GM12878 (cell line): Measurements from ENCODE around the gene EYA2. TPM values are rescaled to one million over a fixed set of nuclear protein-coding genes. Genes with fewer than 3 reads are reported as not detected.

Experiments
- E2F8 ChIP-seq: fragments of 450-650 bp; IDR thresholded peaks from 2 replicates; pipeline ENCODE4 v1.6.1; 2018; ENCODE audit warnings: mild to moderate bottlenecking, low read depth, moderate library complexity; ENCODE audit not compliant: partially characterized antibody
- ETV6 ChIP-seq, 2 experiments: fragments of 450-650 bp in 1 of 2; IDR thresholded peaks in 1 of 2; conservative IDR thresholded peaks in 1 of 2; 2 replicates each; pipeline ENCODE4 v1.6.1; 2014; ENCODE audit warnings: antibody characterized with exemption in 1 of 2, borderline replicate concordance in 1 of 2, low read depth in 1 of 2, mild to moderate bottlenecking in 1 of 2, moderate library complexity in 1 of 2
- GABPA ChIP-seq: IDR thresholded peaks from 2 replicates; pipeline ENCODE4 v1.6.1; 2014; ENCODE audit warnings: antibody characterized with exemption, low read depth, mild to moderate bottlenecking, inconsistent platforms
- HSF1 ChIP-seq: fragments of 150-350 bp; IDR thresholded peaks from 2 replicates; pipeline ENCODE4 v1.6.1; 2014; ENCODE audit warnings: mild to moderate bottlenecking, low read depth, low read length
- IRF5 ChIP-seq: fragments of 450-650 bp; IDR thresholded peaks from 2 replicates; pipeline ENCODE4 v1.6.1; 2017; ENCODE audit warnings: borderline replicate concordance
- MEF2A ChIP-seq: IDR thresholded peaks from 2 replicates; pipeline ENCODE4 v1.6.1; 2011; ENCODE audit warnings: low read depth, mild to moderate bottlenecking, low read length, moderate library complexity; ENCODE audit not compliant: insufficient read depth
- MYC ChIP-seq: IDR thresholded peaks from 2 replicates; pipeline ENCODE4 v1.6.1; 2011; ENCODE audit warnings: mild to moderate bottlenecking, low read length, moderate library complexity, inconsistent platforms; ENCODE audit not compliant: insufficient read depth, insufficient replicate concordance, insufficient read length, severe bottlenecking
- NBN ChIP-seq: fragments of 450-650 bp; IDR thresholded peaks from 2 replicates; pipeline ENCODE4 v1.6.1; 2016
- STAT1 ChIP-seq: fragments of 450-650 bp; conservative IDR thresholded peaks from 2 replicates; pipeline ENCODE4 v1.6.1; 2014; ENCODE audit warnings: antibody characterized with exemption, mild to moderate bottlenecking
- TBL1XR1 ChIP-seq: IDR thresholded peaks from 2 replicates; pipeline ENCODE4 v1.6.1; 2012; ENCODE audit warnings: low read depth, low read length, improper control_type of control experiment
- ZNF384 ChIP-seq: IDR thresholded peaks from 2 replicates; pipeline ENCODE4 v1.6.1; 2012; ENCODE audit warnings: low read depth, mild to moderate bottlenecking, low read length, improper control_type of control experiment, borderline replicate concordance
- polyA plus RNA-seq, 11 experiments: library from polyadenylated mRNA; depleted of rRNA in 4 of 11; unstranded in 6 of 11; stranded (reverse) in 5 of 11; fragments of >200 nt; fragmentation: Nextera tagmentation in 4 of 11; fragmentation: Illumina TruSeq in 1 of 11; extraction: Ambion mirVana in 4 of 11; extraction: Trizol in 1 of 11; gene quantifications; 1 replicate in 1 of 11; 2 replicates in 10 of 11; pipeline versions ENCODE4 v1.2.1 to v1.2.3, GENCODE V29; 2011 to 2016; ENCODE audit warnings: inconsistent platforms in 2 of 11, missing spikeins in 2 of 11, low read depth in 1 of 11
- total RNA-seq, 4 experiments: library from RNA; depleted of rRNA in 3 of 4; stranded (reverse); fragments of >200 nt in 3 of 4; fragmentation: Illumina TruSeq in 1 of 4; extraction: Trizol in 1 of 4; gene quantifications; 2 replicates each; pipeline versions ENCODE4 v1.2.1 to v1.2.3, GENCODE V29; 2013 to 2021

EYA2 gene
- total and polyA plus RNA-seq, 10 of the 15 experiments (the other 5 are each of a cell fraction or from before 2014, with no cell fraction given), result 0.20 TPM; not detected in 9

GRCh38 chr20:46917155-46917554, 22.5 kb downstream of the EYA2 start (continued):
- TF ChIP-seq HSF1, result no peak
- no peak for TF ChIP-seq IRF5
- TF ChIP-seq STAT1, result no peak
- TF ChIP-seq TBL1XR1, result no peak
- TF ChIP-seq ZNF384, result no peak
- TF ChIP-seq ETV6 (conservative IDR thresholded peaks at IDR 0.05 in 1 of 2, IDR thresholded peaks at IDR 0.05 in 1 of 2; ENCODE audit: borderline replicate concordance in 1 of 2, low read depth in 1 of 2), result no peak
- TF ChIP-seq MEF2A, result no peak
- TF ChIP-seq MYC, result no peak
- TF ChIP-seq E2F8, result no peak
- no peak for TF ChIP-seq GABPA
- no peak for TF ChIP-seq NBN
